GM10266 (cell line): ENCODE results near the gene PRRX2.

ENCODE experiments used
- DNase-seq: peaks from one replicate; pipeline ENCODE4 v3.0.0; 2012; ENCODE audit errors: extremely low spot score
- TF ChIP-seq, protein P1 (sequence below): IDR thresholded peaks from 2 replicates; pipeline ENCODE4 v1.5.1; 2012; ENCODE audit warnings: mild to moderate bottlenecking, low read depth; ENCODE audit not compliant: control insufficient read depth, insufficient read depth; ENCODE audit errors: missing control alignments

Gene PRRX2

DNA sequence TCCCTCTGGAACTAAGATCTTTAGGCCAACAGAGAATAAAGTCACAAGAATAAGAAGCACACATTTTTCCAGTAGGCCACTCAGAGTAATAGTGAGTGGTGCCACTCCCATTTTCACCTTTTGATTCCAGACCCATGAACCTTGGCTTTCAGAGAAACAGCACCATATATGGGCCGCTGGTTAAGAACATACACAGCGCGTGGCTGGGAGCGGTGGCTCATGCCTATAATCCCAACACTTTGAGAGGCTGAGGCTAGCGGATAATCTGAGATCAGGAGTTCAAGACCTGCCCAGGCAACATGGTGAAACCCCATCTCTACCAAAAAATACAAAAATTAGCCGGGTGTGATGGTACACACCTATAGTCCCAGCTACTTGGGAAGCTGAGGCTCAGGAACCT, 103.0 kb downstream of the PRRX2 start:
- DNase-seq: no peak
- TF ChIP-seq, protein P1, sequence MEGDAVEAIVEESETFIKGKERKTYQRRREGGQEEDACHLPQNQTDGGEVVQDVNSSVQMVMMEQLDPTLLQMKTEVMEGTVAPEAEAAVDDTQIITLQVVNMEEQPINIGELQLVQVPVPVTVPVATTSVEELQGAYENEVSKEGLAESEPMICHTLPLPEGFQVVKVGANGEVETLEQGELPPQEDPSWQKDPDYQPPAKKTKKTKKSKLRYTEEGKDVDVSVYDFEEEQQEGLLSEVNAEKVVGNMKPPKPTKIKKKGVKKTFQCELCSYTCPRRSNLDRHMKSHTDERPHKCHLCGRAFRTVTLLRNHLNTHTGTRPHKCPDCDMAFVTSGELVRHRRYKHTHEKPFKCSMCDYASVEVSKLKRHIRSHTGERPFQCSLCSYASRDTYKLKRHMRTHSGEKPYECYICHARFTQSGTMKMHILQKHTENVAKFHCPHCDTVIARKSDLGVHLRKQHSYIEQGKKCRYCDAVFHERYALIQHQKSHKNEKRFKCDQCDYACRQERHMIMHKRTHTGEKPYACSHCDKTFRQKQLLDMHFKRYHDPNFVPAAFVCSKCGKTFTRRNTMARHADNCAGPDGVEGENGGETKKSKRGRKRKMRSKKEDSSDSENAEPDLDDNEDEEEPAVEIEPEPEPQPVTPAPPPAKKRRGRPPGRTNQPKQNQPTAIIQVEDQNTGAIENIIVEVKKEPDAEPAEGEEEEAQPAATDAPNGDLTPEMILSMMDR: no peak

DNA sequence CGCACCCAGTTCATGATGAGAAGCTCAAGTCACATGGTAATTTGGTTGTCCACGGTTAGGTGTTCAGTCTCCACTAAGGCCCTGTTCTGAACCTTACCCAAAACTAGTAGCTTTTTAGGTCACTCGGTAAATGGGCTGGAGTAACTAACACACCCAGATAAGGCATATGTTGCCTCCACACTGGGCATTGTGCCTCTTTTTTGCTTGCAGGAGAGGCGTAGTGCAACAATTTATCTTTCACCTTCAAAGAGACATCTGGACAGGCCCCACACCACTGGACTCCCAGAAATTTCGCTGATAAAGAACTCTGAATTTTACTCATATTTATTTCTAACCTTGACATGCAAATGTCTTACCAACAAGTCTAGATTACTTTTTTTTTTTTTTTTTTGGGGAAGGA, 104.2 kb downstream of the PRRX2 start:
- no peak for DNase-seq
- TF ChIP-seq, protein P1: no peak

DNA sequence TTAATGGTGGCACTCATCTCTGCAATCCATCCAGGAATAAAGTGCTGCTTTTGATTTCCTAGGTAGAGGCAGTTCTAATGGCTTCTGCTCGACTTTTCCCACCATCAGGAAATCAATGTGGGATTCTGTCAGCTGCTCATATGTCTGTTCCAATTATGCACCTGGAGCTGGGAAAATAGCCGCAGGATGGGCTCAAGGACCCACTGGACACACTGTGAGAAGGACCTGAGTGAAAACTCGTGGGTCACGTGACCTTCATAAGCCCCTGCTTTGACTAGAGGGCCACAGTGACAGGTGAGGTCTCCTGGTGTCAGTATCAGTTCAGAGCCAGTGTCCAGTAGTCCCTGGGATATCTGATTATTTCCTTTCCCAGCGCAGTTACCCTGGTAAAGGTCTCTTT, 105.3 kb downstream of the PRRX2 start:
- no peak for DNase-seq
- TF ChIP-seq, protein P1: no peak
